CD14-positive monocyte (primary cell): ENCODE data around the gene RNPS1. TPM values are rescaled to one million over a fixed set of nuclear protein-coding genes. Genes with fewer than 3 reads are reported as not detected.

Source experiments
- DNase-seq, 3 donors: peaks; one replicate each; pipeline ENCODE4 v3.0.0-alpha.2; 2011 to 2022
- H2AFZ ChIP-seq: 2 replicates; pipeline ENCODE4 v1.6.0; 2012; ENCODE audit warnings: mild to moderate bottlenecking, low read depth, low read length, inconsistent platforms; ENCODE audit not compliant: insufficient read depth, poor library complexity, severe bottlenecking
- H3K27ac ChIP-seq, 2 donors: 1 replicate in 1 of 2; 2 replicates in 1 of 2; pipeline ENCODE4 v1.5.1; 2012 to 2013; ENCODE audit warnings: low read length in 2 of 2, control low read depth in 1 of 2, inconsistent platforms in 1 of 2, low read depth in 1 of 2, mild to moderate bottlenecking in 1 of 2
- H3K27me3 ChIP-seq, 2 donors: one replicate each; pipeline versions ENCODE4 v1.6.0 to v1.6.1; 2011 to 2013; ENCODE audit warnings: low read length in 2 of 2; ENCODE audit not compliant: control insufficient read depth in 2 of 2, insufficient read depth in 2 of 2
- H3K36me3 ChIP-seq, 2 donors: replicated peaks in 1 of 2; 1 replicate in 1 of 2; 2 replicates in 1 of 2; pipeline versions ENCODE4 v1.5.1 to v1.6.1; 2012 to 2013; ENCODE audit warnings: low read length in 2 of 2, control low read depth in 1 of 2, inconsistent platforms in 1 of 2, mild to moderate bottlenecking in 1 of 2; ENCODE audit not compliant: insufficient read depth in 2 of 2, control insufficient read depth in 1 of 2
- H3K4me1 ChIP-seq, 2 donors: 1 replicate in 1 of 2; 2 replicates in 1 of 2; pipeline versions ENCODE4 v1.5.1 to v1.6.1; 2012 to 2013; ENCODE audit warnings: low read length in 2 of 2, control low read depth in 1 of 2, inconsistent platforms in 1 of 2, mild to moderate bottlenecking in 1 of 2, moderate library complexity in 1 of 2; ENCODE audit not compliant: insufficient read depth in 2 of 2, control insufficient read depth in 1 of 2
- H3K4me2 ChIP-seq: replicated peaks from 2 replicates; pipeline ENCODE3; 2012; ENCODE audit warnings: low read length, moderate library complexity, mild to moderate bottlenecking; ENCODE audit not compliant: poor library complexity, severe bottlenecking; ENCODE audit errors: extremely low read depth
- H3K4me3 ChIP-seq, 3 experiments: fragments of 200-600 bp in 1 of 3; sonication (generic) in 1 of 3; replicated peaks in 1 of 3; 1 replicate in 2 of 3; 2 replicates in 1 of 3; pipeline ENCODE4 v1.5.1; 2011 to 2013; ENCODE audit warnings: low read length in 3 of 3, mild to moderate bottlenecking in 3 of 3, control low read depth in 2 of 3, low read depth in 2 of 3, inconsistent platforms in 1 of 3, moderate library complexity in 1 of 3
- H3K79me2 ChIP-seq: 2 replicates; pipeline ENCODE4 v1.6.0; 2012; ENCODE audit warnings: mild to moderate bottlenecking, control low read depth, inconsistent platforms, low read length, moderate library complexity; ENCODE audit not compliant: insufficient read depth
- H3K9ac ChIP-seq: 2 replicates; pipeline ENCODE4 v1.6.0; 2017; ENCODE audit warnings: low read length, mild to moderate bottlenecking; ENCODE audit not compliant: insufficient read depth, poor library complexity, severe bottlenecking
- H3K9me3 ChIP-seq, 2 donors: replicated peaks in 1 of 2; 1 replicate in 1 of 2; 2 replicates in 1 of 2; pipeline versions ENCODE4 v1.5.1 to v1.6.1; 2012 to 2013; ENCODE audit warnings: low read length in 2 of 2, control low read depth in 1 of 2; ENCODE audit not compliant: control insufficient read depth in 1 of 2, insufficient read depth in 1 of 2
- H4K20me1 ChIP-seq: 2 replicates; pipeline ENCODE4 v1.6.0; 2012; ENCODE audit warnings: mild to moderate bottlenecking, low read length, control low read depth, moderate library complexity; ENCODE audit not compliant: insufficient read depth
- H3K27ac Mint-ChIP-seq, 7 donors: one replicate each; pipeline ENCODE4 v1.8.0; 2020; ENCODE audit warnings: mild to moderate bottlenecking in 7 of 7, mixed read lengths in 7 of 7, moderate library complexity in 6 of 7, inconsistent platforms in 2 of 7
- H3K27me3 Mint-ChIP-seq, 3 donors: one replicate each; pipeline ENCODE4 v1.8.0; 2021 to 2022; ENCODE audit warnings: low read depth in 3 of 3, mild to moderate bottlenecking in 3 of 3, mixed read lengths in 3 of 3, moderate library complexity in 3 of 3, inconsistent platforms in 1 of 3
- H3K36me3 Mint-ChIP-seq, 2 donors: one replicate each; pipeline ENCODE4 v1.8.0; 2020; ENCODE audit warnings: mixed read lengths in 2 of 2, inconsistent platforms in 1 of 2, mild to moderate bottlenecking in 1 of 2
- H3K4me1 Mint-ChIP-seq: one replicate; pipeline ENCODE4 v1.8.0; 2020; ENCODE audit warnings: mild to moderate bottlenecking, mixed read lengths
- H3K4me3 Mint-ChIP-seq, 2 donors: one replicate each; pipeline ENCODE4 v1.8.0; 2020; ENCODE audit warnings: mild to moderate bottlenecking in 2 of 2, mixed read lengths in 2 of 2, moderate library complexity in 1 of 2
- H3K9me3 Mint-ChIP-seq, 7 donors: one replicate each; pipeline ENCODE4 v1.8.0; 2020 to 2022; ENCODE audit warnings: mixed read lengths in 7 of 7, mild to moderate bottlenecking in 6 of 7, moderate library complexity in 6 of 7, inconsistent platforms in 2 of 7
- CTCF ChIP-seq: fragments of 200-600 bp; IDR thresholded peaks from one replicate; pipeline ENCODE4 v1.8.0; 2022; ENCODE audit warnings: antibody characterized with exemption, mild to moderate bottlenecking
- WGBS: methylation state at CpG from one replicate; pipeline ENCODE4 v1.1.5; 2013; ENCODE audit warnings: missing lambda C conversion rate; ENCODE audit not compliant: insufficient coverage; 5-methylcytosine and 5-hydroxymethylcytosine counted together
- intact Hi-C, 2 donors: fragments of 100-400 bp; cut with micrococcal nuclease; formaldehyde crosslinking; loops; one replicate each; pipeline versions ENCODE4 v1.15.0 to v1.15.1; 2023
- polyA plus RNA-seq, 3 donors: library from polyadenylated mRNA; depleted of rRNA in 1 of 3; unstranded in 2 of 3; stranded (reverse) in 1 of 3; fragments of 300-500 nt in 2 of 3; fragments of >200 nt in 1 of 3; fragmentation: Illumina TruSeq in 2 of 3; gene quantifications; 1 replicate in 2 of 3; 2 replicates in 1 of 3; pipeline ENCODE4 v1.2.3, GENCODE V29; 2012 to 2021

Gene RNPS1
- polyA plus RNA-seq, 3 donors, result 93.7 to 176 (median 106) TPM

- Histone ChIP-seq H3K27ac (no peak within 1 kb of the TSS), H3K79me2 (no peaks in the 10 kb centered on the region), H3K4me1 (peaks cover 5 to 6% of the 10 kb centered on the region in 2 donors), H3K9me3 (no peaks in the 10 kb centered on the region), H3K9ac (no peak within 1 kb of the TSS), H3K4me3 (no peak within 1 kb of the TSS), H2AFZ (no peak within 1 kb of the TSS), H3K36me3 (peaks cover 39 to 49% of the 10 kb centered on the region in 2 donors), H4K20me1 (peaks cover 26% of the 10 kb centered on the region), H3K27me3 (peaks cover 18 to 38% of the 10 kb centered on the region in 2 donors), H3K4me2 (peak within 1 kb of the TSS; percentile 1)
- H3K4me1 Mint-ChIP-seq, result peaks cover 5% of the 10 kb centered on the region
- H3K27ac Mint-ChIP-seq, result no peak within 1 kb of the TSS
- no peak for TF ChIP-seq CTCF
- 6% methylated on average over 62 of the region's 64 CpGs for WGBS
- H3K36me3 Mint-ChIP-seq, result peaks cover 39 to 53% of the 10 kb centered on the region in 2 donors
- intact Hi-C loops, result no loop called here
- H3K9me3 Mint-ChIP-seq, result peaks cover 0 to 6% (median 0%) of the 10 kb centered on the region in 7 donors
- no peak for DNase-seq
- peak within 1 kb of the TSS in 1 of 2 donors; percentile 51 for H3K4me3 Mint-ChIP-seq
- peaks cover 35 to 50% (median 35%) of the 10 kb centered on the region in 3 donors for H3K27me3 Mint-ChIP-seq
Measured at GRCh38 chr16:2236337-2237101, 31.4 kb downstream of the RNPS1 start, which contains the start of gene DNASE1L2. Gene DNASE1L2 (plus strand): TSS chr16:2236444. CDS start chr16:2236817, 373 bp downstream.

GRCh38 chr16:2235695-2236336 is 32.1 kb downstream of the RNPS1 start:
- Histone ChIP-seq H4K20me1 (peaks cover 26% of the 10 kb centered on the region), H3K4me3 (no peak overlapping the region), H3K36me3 (peaks cover 45 to 56% of the 10 kb centered on the region in 2 donors), H3K27ac (no peak overlapping the region), H3K9me3 (no peaks in the 10 kb centered on the region), H3K4me1 (peaks cover 5 to 6% of the 10 kb centered on the region in 2 donors), H3K79me2 (no peaks in the 10 kb centered on the region), H3K4me2 (no peak overlapping the region), H3K27me3 (peaks cover 18 to 38% of the 10 kb centered on the region in 2 donors), H2AFZ (no peak overlapping the region), H3K9ac (no peak overlapping the region)
- H3K27ac Mint-ChIP-seq, result no peak overlapping the region
- peaks cover 43 to 57% of the 10 kb centered on the region in 2 donors for H3K36me3 Mint-ChIP-seq
- intact Hi-C loops, result no loop called here
- peaks cover 35 to 50% (median 36%) of the 10 kb centered on the region in 3 donors for H3K27me3 Mint-ChIP-seq
- WGBS, result 90% methylated on average over 14 of the region's 19 CpGs
- TF ChIP-seq CTCF, result no peak
- H3K4me1 Mint-ChIP-seq, result peaks cover 5% of the 10 kb centered on the region
- no peak for DNase-seq
- H3K9me3 Mint-ChIP-seq, result peaks cover 0 to 6% (median 0%) of the 10 kb centered on the region in 7 donors
- peak overlapping the region in 1 of 2 donors; percentile 39 for H3K4me3 Mint-ChIP-seq
